HEK293 (cell line): ENCODE results near the gene ATP2A3.

Experiments
- CTCF ChIP-seq: fragments of 450-650 bp; formaldehyde crosslinking; IDR thresholded peaks from 2 replicates; pipeline ENCODE4 v1.5.1; 2016; ENCODE audit warnings: missing biosample characterization, missing genetic modification characterization
- FEZF1 ChIP-seq: fragments of 450-650 bp; formaldehyde crosslinking; IDR thresholded peaks from 2 replicates; pipeline ENCODE4 v1.5.1; 2016; ENCODE audit warnings: missing biosample characterization, missing genetic modification characterization
- OSR2 ChIP-seq: fragments of 450-650 bp; formaldehyde crosslinking; IDR thresholded peaks from 2 replicates; pipeline ENCODE4 v1.5.1; 2016; ENCODE audit warnings: missing biosample characterization, missing genetic modification characterization
- ZBTB8A ChIP-seq: fragments of 450-650 bp; formaldehyde crosslinking; IDR thresholded peaks from 2 replicates; pipeline ENCODE4 v1.5.1; 2016; ENCODE audit warnings: missing biosample characterization, missing genetic modification characterization
- ZNF362 ChIP-seq: fragments of 450-650 bp; formaldehyde crosslinking; IDR thresholded peaks from 2 replicates; pipeline ENCODE4 v1.5.1; 2016; ENCODE audit warnings: missing biosample characterization, missing genetic modification characterization
- ZNF530 ChIP-seq: fragments of 450-650 bp; formaldehyde crosslinking; IDR thresholded peaks from 2 replicates; pipeline ENCODE4 v1.5.1; 2016; ENCODE audit warnings: low read depth, missing biosample characterization, missing genetic modification characterization
- ZNF830 ChIP-seq: fragments of 450-650 bp; IDR thresholded peaks from 2 replicates; pipeline ENCODE4 v1.5.0; 2018; ENCODE audit warnings: missing biosample characterization, missing genetic modification characterization, low read depth, mild to moderate bottlenecking, moderate library complexity

- TF ChIP-seq CTCF = no peak
- TF ChIP-seq ZBTB8A (tag by site-specific recombination) = no peak
- TF ChIP-seq ZNF362 (tag by site-specific recombination) = no peak
- TF ChIP-seq ZNF830 = no peak
- TF ChIP-seq OSR2 = no peak
- TF ChIP-seq FEZF1 = peak; percentile 8; the same call in 1 of the 2 replicates
- no peak for TF ChIP-seq ZNF530
Measured at GRCh38 chr17:3965118-3965800, 1.0 kb upstream of the ATP2A3 start.
